Measurements from ENCODE around the gene TPMT.

- TF ChIP-seq CTCF (conservative IDR thresholded peaks at IDR 0.05) (no peak), EZH2 (IDR thresholded peaks at IDR 0.05; ENCODE audit: low read depth) (no peak)
Observed at GRCh38 chr6:18132346-18132745, 22.5 kb downstream of the TPMT start.

Data from PC-9 (cell line).